ENCODE data around the gene REPS2. TPM values are rescaled to one million over a fixed set of nuclear protein-coding genes. Genes with fewer than 3 reads are reported as not detected.
A peak's percentile ranks its signal among the peaks of the same experiment; 100 is the strongest.

REPS2 gene
- polyA plus RNA-seq, 5 donors = 9.9 to 14.8 (median 14.0) TPM

DNA sequence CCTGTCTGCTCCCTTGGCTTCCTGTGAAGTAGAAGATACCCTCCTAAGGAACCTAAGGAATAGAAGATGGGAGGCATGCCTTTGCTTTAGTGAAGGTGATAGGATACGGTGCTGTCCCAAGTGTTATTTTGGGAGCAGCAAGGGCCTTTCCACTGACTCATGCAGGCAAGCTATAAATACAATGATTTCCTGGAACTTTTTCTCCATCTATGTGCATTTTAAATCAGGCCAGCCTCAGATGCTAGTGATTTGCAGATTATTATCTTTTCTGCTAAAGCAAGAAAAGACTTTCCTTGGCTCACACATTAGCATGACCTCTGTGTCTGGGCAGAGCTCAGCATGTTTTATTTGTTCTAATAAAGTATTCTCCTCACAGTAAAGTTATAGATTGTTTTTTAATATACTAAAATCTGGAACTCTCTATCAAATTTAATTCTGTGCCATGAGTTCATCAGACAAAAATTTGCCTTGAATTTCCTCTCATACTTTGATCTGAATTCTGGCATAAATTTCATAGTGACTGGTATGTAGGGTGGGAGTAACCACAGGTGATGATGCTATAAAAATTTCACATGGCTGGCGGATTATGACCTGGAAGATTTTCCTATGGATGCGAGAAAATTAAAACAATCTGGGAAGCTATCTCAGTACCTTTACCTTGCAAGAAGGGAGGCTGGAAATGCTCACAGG is 131.7 kb downstream of the REPS2 start:
- no peak for DNase-seq

DNA sequence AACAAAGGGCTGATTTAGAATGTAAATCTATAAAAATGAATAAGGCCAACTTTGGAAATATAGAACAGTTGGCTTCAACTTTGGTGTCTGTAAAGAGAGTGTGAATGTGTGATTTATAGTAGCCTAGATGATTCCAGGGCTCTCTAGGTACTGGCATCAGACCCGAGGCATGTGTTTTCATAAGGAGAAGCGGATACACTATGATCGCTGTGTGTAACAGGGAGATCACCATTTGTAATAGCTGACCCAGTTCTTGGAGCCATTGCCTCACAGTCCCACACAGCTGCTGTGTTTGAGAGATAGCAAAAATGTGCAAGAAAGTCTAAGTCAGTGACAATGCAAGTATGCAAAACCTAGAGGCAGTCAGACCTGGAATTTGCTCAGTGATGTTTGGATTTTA is 135.1 kb downstream of the REPS2 start:
- peak in 1 of 2 donors; percentile 5 for DNase-seq

DNA sequence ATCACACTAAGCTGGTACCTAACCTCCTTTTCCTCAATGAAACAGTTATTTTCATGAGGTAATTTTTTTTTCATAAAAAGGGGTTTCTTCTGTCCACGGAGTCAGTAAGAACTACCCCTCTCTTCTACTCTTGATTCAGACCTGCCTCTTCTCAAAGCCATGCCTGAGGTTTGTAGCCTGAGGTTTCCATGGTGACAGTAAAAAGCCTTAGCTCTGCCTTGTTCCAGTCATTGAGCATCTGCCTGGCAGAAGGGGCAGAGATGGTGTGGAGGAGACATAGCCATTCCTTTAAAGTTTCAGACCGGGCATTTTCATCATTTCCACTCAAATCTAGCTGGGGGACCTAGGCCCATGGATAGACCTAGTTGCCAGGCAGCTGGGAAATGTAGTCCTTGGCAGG is 135.5 kb downstream of the REPS2 start:
- no peak for DNase-seq

DNA sequence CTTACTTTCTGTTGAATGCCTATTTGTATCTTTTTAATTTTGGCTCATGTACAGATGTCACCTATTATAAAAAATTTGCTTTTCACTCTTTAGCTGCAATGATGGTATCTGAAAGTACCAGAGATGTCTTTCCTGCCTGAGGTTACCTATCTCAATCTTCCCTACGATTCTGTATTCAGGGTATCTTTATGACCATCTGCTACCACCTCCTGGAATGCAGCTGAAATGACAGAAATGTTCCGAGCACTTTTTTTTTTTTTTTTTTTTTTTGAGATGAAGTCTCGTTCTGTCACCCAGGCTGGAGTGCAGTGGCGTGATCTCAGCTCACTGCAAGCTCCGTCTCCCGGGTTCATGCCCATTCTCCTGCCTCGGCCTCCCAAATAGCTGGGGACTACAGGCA is 136.4 kb downstream of the REPS2 start:
- DNase-seq = no peak

DNA sequence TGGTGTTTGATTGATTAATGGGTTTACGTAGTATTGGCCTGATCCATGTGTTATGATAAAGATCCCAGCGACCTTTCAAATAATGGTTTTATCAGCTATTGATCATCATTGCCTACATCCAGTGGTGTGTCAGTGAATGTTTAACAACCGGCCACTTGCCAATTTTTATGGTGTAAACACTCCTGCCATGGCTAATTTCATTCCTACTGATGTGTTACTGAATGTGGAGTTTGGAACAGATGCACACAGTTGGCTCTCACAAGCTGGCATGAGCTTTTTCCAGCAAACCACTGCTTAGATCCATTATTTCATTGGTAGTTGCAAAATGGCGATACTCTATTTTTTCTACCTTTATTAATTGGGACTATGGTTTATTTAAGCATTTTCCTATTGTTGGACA is 139.9 kb downstream of the REPS2 start:
- DNase-seq = no peak

DNA sequence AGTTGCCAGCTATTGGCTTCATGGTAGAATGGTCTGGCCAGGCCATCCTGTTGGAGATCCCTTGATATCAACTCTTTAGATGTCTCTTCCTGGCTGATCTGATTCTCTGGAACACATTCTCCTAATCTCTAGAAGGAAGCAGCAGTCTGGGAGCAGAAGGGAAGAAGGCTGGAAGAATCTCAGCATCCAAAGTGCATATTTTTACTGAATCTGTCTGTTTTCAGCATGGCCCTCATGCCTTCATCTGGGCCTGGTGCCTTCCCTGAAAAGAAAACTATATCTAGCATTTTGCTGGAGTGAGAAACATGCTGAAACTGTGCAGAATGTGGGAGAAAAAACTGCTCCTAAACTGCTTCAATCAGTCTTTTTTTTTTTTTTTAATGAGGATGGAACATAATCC is 148.7 kb downstream of the REPS2 start:
- DNase-seq = no peak

DNA sequence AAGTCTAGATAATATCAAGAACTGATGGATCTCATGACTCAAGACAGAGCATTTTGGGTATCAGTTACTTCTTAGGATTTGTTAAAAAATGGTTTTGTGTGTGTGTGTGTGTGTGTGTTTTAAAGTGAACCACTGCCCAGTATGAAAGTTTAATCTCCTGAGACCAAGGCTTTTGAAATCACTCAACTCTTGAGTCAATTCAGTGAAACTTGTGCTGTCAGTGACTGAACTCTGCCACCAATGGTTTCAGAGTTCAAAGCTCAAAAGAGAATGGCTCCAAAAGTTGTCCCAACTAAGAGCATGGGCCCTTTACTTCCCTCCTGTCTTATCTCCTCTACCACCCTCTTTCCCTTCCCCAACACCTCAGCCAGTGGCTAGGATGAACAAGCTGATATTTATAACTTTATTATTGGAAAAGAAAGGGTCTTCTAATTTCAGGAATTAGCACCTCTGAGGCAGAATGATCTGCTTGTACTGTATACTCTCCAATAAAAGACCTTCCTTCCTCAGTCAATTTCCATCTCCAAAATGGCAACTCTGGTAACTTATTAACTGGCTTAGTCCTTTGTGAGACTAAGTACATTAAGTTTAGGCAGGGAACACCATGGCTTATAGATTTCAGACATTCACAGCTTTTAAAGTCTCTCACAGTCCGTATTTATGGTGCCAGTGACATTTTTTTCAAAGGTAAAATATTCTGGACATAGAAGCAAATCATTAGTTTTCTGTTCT is 152.2 kb downstream of the REPS2 start:
- no peak for DNase-seq

DNA sequence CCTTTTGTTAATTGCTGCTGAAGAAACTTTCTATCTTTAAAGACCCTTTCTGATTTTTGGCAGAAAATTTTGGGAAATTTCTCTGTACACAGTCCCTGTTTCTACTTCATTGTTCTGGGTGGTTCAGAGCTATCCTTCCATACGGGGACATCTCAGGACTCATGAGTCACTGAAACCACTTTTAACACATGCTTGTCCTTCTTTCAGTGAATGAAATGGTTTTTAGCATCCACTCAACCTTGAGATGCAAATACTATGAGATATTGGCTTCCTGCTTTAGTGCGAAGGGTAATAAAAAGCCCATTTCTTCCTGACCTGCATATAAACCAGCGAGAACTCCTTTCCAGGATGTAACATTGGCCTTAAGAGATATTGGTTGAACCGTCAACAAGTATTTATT is 158.0 kb downstream of the REPS2 start:
- no peak for DNase-seq

DNA sequence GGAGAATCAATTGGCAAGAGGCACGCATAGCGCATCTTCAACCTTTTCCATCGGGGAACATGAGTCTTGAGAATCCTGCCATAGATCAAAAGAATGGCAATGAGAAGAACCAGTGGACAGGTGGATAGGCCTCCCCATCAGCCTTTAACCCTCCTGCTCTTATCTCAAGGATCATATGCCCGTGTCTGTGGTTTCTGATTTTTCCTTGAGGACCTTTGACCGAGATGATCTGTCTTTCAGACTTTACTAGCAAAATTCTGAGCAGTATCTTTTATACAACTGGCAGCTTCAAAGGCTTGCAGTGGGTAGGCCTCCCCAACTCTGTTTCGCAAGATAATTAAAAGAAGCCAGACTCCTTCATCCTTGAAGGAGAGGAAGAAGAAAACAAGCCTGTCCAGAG is 174.4 kb downstream of the REPS2 start:
- no peak for DNase-seq

DNA sequence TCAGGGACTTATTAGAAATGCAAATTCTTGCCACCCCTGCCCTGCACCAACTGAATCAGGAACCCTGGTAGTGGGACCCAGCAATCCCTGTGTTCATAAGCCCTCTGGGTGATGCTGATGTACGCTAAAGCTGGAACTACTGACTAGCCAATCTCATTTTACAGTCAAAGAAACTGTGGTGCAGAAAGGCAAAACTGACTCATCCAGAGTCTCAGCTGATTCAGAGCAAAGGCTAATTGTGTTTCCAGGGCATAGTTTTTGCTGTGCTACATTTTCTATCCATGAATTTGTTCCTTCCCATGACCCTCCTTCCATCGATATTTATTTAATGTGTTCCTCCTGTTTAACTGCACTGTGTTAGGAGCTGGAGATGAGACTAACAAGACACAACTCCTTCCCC is 207.5 kb downstream of the REPS2 start:
- DNase-seq = no peak

DNA sequence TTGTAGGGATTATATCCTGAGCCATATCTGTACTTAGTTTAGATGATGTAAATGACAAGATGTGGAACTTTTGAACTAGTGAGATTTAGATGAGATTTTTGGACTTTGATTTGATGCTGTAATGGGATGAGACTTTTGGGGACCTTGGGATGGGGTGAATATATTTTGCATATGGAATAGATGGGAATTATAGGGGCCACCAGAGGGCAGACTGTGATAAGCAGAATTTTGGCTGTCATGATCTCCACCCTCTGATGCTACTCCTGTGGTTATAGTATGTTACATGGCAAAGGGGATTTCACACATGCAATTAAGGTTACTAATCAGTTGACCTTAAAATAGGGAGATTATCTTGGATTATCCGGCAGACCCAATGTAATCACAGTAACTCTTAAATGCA is 214.5 kb downstream of the REPS2 start:
- DNase-seq = no peak

DNA sequence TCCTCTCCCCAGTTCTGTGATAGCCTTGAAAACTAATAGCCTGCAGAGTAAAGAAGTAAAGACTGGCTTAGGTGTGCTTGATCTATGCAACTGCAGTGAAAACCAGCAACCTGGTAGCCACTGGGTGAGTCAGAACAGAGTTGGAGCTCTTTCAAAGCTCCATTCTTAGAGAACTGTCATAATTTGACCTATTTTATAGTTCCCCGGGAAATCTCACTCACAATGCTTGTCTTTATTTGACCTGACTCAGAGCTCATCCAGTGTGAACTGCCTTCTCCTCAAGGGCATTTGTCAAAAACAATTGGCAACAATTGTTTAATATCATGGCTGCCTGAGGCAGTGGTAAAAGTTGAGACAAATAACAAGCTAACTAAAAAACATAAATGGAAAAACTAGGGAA is 215.5 kb downstream of the REPS2 start:
- DNase-seq = no peak

DNA sequence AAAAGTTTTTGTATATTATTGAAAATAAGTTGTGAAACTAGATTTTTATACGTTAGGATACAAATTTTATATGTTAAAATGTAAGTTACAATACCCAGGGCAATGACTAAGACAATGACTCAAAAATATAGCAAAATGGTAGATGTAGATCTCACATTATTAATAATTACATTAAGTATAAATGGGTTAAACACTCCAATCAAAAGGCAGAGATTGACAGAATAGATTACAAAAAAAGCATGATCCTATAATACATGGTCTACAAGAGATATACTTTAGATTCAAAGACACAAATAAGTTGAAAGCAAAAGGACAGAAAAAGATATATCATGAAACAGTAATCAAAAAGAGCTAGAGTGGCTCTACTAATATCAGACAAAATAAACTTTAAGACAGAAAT is 217.6 kb downstream of the REPS2 start:
- no peak for DNase-seq

DNA sequence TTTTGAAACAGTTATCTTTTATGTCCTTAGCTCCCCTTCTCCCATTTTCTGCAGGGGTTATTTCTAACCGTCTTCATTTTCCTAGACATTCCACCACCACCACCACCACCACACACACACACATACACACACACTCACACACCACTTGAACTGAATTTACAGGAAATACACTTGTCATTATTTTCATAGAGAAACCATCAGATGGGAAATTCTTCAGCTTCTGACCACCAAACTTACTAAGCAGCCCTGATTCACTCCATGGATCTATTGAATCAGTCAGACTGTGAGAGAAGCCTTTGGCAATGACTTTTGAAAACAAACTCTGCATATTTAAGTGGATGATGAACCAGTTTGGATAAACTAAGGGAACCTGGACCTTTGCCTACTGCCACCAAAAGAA is 218.5 kb downstream of the REPS2 start:
- DNase-seq = no peak

DNA sequence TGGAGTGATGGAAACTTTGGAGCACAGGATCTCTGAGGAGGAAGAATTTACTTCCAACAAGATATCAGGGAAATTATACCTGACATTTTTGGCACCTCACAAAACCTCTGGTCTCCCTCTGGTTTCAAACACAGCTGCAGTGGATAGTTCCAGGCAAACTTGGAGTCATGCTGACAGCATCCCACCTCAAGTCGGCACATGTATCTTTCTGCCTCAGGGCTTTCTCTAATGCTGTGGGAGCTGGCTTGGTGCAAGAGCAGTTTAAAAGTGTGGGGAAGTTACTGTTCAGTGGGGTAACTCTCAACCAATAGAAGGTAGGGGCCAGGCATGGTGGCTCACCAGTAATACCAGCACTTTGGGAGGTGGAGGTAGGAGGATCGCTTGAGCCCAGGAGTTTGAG is 221.5 kb downstream of the REPS2 start:
- no peak for DNase-seq

DNA sequence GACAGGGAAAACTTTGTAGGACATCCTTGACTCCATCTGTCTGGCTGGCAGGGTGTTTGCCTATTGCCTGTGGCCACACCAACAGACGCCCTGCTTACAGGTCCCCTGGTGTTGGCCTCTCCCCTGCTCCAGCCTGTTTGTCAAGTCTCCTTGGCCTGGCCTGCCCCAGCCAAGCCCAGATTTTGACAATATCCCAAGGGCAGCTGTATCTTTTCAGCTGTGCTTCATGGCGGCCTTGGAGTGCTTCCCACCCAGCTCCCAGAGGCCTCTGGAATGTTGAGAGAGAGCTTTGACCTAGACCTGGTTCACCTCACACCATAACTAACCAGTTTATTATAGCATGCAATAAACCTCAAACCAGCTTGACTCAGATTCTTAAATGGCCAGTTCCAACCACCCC is 224.5 kb downstream of the REPS2 start:
- DNase-seq = no peak

DNA sequence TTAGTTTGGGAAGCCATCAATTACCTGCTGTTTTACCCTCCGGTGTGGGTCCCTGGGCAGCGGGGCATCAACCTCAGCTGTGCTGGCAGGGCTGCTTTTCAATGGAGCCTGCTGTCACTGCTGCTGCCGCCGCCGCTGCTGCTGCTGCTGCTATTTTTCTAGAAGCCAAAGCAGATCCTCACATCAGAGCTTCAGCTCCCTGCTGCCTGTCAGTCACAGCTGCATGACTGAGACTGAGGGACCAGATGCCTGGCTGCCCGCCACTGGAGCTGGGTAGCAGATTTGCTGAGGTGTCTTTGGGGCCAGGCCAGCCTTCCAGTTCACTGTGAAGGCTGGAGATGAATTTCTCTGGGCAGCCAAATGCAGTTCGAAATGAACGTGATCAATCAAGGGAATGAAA is 228.2 kb downstream of the REPS2 start:
- no peak for DNase-seq

DNA sequence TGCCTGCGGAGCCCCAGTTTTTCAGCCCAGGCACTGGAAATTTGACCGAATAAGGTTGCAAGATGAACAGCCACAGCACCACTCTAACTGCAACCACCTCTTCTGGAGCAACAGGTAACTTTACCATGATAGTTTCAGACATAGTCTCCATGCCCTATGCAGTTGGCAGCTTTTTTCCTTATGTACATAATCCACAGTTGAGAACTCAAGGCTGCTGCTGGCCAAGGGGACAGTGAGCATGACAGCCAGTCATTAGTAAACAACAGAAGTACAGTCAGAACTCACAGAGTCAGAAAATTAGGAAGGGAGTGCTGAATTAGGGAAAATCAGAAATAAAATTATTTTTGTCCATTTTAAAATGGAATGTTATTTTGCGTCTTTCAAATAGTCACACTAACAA is 235.9 kb downstream of the REPS2 start:
- no peak for DNase-seq

DNA sequence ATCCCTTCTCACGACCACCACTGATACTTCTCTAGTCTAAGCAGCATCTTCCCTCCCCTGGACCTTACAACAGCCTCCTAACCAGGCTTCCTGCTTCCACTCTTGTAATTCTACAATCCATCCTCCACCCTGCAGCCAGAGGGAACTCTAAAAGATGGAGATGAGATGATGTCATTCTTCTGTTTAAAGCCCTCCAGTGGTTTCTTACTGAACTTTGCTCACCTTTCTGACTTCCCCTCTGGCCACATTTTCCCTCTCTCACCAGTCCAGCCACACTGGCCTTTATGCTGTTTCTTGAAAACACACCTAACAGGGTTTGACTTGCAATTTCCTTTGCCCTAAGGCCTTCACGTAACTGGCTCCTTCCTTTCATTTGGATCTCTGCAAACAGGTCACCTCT is 237.1 kb downstream of the REPS2 start:
- no peak for DNase-seq

DNA sequence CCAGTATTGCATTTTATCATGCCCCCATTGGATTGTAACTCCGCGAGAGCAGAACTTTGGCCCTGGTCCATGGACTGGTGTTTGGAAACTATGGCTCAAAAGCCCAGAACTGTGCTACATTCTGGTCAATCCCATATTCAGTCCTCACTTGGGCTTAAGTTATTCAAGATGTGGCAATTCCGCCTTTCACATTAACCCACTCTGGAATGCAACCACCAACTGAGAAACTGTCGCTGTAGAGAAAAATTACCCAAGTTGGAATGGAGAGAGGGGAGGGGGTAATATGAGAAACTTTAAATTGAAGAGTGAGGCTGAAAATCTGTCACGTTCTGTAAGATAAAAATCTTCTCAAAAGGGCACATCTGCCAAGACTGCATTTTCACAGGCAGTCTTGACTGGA is 239.0 kb downstream of the REPS2 start:
- no peak for DNase-seq

DNA sequence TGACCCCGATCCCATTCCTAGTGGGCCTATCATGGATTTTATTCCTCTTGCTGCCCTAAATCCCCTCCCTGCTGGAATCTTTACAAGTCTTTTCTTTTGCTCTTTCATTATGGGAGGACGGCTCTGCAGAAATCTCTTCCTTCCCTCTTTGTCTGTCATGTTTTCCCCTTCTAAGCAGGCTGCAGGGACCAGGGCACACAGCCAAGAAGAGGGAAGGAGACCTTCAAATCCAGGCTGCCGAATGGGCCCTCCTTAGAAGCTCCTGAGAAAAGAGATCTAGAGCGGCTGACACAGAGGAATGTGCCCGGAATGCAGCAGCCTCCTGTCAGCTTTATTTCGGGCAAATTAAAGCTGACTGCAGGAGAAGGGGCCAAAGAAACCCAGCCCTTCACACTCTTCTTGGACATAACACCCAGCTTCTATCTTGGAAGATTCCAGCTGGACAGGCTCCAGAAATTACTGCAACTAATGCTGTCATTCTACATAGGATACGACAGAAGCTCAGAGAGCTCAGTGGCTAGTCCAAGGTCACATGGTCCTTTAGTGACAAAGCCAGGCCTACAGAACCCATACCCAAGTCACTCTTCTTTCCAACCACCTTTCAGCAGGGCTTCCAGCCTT is 240.8 kb downstream of the REPS2 start:
- peak in 1 of 2 donors; percentile 10 for DNase-seq

DNA sequence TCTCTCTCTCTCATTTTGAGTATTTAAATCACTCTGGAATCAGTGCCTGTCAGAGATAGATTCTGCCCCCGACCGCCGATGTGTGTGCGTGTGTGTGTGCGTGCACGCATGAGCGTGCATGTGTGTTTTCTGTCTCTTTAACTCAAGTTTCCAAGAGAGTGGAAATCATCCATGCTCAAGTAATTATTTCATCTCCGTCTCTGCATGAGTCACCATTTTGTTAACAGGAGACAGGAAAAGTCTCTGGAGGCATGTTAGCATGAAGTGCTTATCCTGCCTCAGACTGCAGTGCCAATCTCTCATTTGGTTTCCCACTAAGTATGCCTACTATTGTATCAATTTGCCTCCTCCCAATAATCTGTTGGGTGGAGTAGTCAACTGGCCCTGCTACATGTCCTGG is 245.6 kb downstream of the REPS2 start:
- no peak for DNase-seq

Data from right lung (tissue), 5 donors.